ENCODE data around the gene ADAM11.
"Not testable (repeated sequence)": the region's sequence is repeated elsewhere in the genome, so short reads cannot be mapped to it uniquely, and the experiment has no call there.

ADAM11 gene

DNA sequence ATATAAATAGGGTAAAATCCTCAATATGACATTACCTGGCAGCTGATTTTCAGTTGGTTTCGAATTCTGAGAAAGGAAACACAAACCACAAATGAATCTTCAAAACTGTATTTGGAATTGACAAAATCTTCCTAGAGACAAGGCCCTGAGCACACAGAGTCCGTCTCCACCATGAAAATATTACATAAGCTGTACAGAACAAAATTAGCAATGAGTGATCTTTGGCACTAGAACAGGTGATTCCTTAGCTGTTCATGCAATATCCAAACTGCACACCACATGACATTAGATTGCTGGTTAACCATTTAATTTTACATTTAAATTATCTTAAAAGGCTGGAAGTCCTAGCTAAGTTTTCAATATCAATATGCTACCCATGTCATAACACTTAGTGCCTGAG is 39.6 kb downstream of the ADAM11 start:
- DNase-seq = no peak

DNA sequence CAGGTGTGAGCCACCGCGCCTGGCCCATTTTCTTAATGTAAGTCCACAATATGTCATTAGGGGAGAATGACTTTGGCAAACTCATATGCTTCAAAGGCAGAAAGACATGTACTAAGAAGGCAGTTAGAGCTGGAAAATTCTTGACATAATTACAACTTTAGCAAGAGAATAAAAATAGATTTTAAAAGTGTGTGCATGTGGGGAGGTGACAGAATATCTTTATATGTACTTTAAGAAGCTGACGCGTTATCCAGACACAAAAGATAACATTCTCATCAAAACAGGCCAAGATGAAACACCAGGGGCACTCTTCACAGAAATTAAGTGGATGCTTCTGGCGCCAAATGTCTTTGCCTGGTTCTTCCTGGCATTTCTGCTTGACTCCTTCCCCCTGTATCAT is 43.1 kb downstream of the ADAM11 start:
- no peak for DNase-seq

DNA sequence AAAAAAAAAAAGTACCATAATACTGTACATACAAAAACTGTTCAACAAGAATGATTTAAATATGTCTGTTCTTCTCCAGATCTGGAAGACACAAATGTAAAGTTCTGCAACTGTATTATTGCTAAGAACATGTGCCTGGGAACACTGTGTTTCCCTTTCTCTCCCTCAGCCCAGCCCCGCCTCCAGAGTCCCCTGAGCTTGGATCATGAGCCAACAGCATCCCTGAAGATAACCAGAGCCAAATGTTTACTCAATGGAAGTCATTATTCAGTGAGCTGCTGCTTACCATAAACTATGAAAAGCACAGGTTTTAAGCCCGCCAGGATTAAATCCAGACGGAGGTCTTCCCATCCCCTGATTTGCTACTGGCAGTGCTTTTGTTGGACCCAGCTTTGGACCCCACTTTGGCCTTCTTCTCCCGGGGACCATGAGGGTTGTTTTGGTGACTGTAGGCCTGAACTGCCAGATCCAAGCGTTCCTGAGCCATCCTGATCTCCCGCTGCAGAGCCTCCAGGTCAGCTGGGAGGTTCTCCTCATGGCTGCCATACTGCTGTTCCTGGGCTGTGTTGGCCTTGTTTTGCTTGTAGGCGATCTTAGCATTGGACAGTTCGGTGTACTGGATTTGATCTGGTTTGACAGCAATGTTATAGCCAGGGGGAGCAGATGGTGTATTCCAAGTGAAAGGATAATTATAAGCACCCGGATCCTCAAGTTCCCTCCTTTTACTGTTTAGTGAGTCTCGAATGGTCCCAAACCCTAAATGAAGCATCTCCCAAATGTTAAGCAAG is 45.7 kb downstream of the ADAM11 start:
- no peak for DNase-seq

DNA sequence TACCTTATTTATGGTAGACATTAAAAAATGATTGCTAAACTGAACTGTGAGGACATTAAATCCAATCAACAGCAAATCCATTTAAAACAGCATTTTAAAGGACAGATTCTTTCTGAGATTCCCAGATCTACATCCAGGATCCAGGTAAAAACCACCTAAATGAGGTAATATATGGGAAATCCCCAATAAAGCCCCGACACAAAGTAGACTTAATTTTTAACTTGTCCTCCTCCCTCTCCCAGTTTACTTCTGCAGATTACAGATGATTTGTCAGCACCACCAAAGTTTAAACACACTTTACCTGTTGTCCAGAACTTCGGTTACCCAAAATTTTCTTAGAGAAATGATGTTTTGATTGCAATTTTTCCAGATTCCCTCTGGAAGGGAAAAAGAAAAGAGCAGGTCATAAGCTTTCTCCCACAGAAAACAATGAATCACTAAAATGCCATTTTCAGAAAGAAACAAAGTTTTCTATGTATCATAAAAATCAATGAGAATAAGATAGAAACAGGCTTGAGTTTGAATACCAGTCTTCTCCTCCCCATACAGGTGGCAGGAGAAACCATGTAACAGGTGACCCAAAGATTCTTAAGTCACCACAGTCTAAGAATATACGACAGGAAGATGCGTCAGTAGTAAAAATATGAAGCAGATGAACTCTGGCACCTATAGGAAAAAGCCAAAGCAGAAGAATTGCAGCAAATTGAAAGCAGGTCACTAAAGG is 48.5 kb downstream of the ADAM11 start:
- no peak for DNase-seq

DNA sequence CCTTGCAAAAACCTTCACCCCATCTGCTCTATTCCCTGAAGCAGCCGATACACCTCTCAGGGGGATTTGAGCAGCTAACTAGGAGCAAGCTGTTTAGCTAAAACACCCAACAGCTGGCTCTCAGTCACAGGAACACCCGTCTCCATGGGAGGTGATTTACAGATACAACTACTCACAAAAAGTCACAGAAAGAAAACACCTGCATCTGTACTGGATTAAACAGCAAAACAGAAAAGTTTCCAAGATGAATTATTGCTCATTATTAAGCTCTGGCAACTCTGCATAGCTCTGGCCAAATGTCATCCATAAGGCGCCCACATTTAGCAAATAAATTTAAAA is 49.0 kb downstream of the ADAM11 start:
- DNase-seq = no peak

DNA sequence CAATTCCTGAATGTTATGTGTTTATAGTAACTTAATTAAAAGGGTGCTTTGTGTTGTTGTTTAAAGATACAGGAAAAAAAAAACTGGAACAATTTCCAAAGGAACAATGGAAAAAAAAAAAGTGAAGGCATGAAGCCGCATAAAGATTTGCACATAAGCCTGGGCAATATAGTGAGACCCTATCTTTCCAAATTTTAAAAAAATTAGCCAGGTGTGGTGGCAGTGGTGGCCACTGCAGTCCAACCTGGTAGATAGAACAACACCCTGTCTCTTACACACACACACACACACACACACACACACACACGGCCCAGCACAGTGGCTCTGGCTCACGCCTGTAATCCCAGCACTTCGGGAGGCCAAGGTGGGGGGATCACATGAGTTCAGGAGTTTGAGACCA is 49.4 kb downstream of the ADAM11 start:
- no peak for DNase-seq

DNA sequence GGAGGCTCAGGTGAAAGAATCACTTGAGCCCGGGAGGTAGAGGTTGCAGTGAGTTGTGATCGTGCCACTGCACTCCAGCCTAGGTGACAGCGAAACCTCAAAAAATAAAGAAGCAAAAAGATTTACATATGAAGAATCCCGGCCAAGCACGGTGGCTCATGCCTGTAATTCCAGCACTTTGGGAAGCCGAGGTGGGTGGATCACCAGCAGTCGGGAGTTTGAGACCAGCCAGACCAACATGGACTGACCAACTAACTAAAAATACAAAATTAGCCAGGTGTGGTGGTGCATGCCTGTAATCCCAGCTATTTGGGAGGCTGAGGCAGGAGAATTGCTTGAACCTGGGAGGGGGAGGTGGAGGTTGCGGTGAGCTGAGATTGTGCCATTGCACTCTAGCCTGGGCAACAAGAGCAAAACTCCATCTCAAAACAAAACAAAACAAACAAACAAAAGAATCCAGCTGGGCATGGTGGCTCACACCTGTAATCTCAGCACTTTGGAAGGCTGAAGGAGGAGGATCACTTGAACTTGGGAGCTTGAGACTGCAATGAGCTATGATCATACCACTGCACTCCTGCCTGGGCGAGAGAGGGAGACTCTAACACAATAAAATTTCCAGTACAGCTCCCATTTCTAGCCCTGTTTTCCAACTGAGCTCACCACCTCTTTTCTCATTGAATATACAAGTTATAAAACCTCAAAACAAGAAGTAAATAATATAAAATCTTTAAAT is 50.0 kb downstream of the ADAM11 start:
- DNase-seq = not testable (repeated sequence)

DNA sequence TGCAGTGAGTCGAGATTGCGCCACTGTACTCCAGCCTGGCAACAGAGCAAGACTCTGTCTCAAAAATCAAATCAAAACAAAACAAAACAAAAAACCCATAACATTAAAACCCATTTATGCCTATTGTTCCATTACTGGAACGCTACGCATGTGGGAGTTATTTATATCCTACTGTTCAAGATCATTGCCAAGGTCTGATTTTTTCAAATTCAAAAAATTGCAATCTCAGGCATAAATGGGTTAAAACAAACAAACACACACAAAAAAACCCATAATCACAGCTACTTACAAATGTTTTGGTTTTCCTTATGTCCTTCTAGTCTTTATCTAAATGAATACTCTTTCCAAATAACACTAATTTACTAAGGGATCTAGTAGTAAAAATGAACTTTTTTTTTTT is 53.5 kb downstream of the ADAM11 start:
- DNase-seq = no peak

DNA sequence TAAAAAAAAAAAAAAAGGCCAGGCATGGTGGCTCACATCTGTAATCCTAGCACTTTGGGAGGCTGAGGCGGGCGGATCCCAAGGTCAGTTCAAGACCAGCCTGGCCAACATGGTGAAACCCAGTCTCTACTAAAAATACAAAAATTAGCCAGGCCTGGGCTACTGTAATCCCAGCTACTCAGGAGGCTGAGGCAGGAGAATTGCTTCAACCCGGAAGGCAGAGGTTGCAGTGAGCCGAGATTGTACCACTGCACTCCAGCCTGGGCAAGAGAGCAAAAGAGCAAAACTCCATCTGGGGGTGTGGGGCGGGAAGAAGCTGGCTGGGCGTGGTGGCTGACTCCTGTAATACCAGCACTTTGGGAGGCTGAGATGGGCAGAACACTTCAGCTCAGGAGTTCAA is 59.7 kb downstream of the ADAM11 start:
- DNase-seq = not testable (repeated sequence)

DNA sequence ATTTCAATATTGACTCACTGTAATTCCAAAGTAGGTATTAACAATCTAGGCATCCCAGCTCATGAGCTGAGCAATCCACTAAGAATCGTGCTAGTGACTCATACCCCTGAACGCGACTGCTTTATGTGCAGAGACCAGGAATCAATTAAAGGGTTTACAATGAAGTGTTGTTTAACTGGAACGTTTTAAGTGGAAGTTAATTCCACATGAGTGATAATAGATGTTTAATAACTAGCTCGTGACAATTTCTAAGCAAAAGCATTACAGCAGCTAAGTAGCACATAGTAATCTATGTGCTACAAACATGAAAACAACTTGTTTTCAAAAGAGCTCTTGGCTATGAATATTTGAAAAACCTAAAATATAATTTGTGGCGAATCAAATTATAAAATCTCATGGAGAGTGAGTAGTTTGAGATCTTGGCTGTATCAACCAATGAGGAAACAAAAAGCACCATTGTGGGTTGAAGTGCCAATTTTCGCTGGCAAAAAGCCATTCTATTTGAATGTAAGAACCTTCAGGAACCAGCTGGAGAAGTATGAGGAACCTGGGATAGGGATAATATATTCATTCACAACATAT is 61.9 kb downstream of the ADAM11 start:
- DNase-seq = no peak

DNA sequence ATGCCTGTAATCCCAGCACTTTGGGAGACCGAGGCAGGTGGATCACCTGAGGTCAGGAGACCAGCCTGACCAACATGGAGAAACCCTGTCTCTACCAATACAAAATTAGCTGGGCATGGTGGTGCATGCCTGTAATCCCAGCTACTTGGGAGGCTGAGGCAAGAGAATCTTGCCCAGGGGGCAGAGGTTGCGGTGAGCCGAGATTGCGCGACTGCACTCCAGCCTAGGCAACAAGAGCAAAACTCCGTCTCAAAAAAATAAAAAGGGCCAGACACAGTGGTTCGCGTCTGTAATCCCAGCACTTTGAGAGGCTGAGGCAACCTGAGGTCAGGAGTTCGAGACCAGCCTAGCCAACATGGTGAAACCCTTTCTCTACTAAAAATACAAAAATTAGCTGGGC is 66.4 kb downstream of the ADAM11 start:
- not testable (repeated sequence) for DNase-seq

DNA sequence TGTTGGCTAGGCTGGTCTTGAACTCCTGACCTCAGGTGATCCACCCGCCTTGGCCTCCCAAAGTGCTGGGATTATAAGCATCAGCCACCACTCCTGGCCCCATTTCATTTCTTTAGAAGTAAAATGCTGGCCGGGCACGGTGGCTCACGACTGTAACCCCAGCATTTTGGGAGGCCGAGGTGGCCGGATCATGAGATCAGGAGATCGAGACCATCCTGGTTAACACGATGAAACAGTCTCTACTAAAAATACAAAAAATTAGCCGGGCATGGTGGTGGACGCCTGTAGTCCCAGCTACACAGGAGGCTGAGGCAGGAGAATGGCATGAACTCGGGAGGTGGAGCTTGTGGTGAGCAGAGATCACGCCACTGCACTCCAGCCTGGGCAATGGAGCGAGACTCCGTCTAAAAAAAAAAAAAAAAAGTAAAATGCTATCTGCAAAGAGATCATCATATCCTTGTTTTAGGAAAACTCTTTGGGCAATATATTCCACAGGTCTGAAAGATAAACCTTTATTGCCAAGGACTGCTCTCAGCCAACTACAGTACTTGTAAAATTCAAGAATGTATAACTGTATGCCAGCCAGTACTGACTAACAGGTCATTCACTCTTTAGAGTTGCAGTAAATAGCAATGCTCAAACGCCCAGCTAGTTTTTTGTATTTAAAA is 67.5 kb downstream of the ADAM11 start:
- no peak for DNase-seq

DNA sequence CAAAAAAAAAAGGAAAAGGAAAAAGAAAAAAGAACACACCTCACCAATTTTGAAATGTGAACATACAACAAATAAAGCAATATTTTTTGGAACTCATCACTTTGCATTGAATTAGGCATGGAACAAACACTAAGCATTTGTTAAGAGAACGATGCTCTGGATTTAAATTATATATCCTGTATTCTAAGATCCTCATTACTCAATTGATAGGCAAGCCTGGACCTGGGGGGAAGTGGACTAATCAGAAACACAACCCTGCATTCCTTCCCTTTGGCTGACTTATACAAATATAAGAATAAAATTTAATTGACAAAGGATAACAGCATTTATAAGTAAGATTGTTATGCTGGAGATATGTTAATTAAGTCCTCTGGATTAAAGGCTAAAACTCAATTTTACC is 69.1 kb downstream of the ADAM11 start:
- DNase-seq = no peak

DNA sequence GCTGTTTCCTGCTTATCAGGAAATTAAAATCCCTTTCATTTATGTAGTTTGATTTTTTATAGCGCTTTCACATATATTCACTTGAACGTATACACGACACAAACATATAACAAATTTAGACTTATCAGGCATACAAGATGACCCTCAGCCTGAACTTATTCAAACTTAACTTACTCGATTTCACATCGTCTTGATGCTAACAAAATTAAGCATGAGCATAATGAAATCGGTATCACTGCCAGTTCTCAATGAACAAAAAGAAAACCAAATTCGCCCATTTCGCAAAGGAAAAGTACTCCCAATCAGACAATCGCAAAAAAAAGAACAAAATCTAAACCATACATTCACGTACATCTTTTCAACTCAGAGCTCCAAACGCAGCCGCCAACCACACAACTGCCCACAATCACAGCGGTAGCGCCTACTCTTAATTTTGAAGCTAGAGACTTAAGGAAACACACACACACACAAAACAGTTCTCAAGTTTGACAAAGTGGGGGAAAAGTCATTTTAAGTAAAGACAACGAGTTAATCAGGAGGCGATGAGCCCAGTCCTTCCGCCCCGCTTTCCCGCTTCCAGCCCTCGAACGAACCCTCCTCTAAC is 70.2 kb downstream of the ADAM11 start:
- DNase-seq = no peak

DNA sequence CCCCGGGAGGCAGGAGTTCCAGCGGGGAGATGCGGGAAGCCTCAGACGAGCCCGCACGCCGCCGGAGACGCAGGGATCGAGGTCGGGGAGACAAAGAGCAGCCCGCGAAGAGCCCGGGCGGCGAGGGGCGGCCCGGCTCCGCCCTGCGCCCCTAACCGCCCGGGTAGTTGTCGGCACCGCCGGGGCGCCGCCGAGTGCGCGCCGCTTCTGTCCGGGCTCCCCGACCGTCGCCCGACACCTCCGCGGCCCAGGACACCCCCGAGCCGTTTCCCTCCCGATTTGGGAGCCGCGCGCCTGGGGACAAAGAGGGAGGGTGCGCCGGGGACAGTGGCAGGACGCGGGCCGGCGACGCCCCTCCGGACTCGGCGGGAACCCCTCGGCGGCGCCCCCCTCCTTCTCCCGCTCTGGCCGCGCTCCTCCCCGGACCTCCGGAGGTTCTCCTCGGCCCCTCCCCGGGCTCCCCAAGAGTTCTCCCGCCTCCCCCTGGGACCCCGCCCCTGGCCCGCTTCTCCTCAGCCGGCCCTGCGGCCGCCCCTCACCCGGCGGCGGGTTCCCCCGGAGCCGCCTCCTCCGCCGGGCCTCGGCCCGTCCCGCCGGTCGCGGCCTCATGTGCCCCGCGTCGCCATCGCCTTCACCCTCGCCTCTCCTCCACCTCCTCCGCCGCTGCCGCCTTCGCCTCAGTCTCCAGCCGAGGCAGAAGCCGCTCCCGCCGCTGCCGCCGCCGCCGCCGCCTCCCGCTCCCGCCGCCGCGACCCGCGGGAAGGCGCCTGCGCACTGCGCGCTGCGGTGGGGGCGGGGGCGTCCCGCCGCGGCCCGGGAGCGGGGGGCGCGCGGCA is 71.0 kb downstream of the ADAM11 start, which contains the start of gene GJC1:
GJC1 (minus strand) TSS at position 765 of the 836 bp plus-strand sequence. CDS start 24,470 bp downstream, outside the sequence.
- no peak for DNase-seq

DNA sequence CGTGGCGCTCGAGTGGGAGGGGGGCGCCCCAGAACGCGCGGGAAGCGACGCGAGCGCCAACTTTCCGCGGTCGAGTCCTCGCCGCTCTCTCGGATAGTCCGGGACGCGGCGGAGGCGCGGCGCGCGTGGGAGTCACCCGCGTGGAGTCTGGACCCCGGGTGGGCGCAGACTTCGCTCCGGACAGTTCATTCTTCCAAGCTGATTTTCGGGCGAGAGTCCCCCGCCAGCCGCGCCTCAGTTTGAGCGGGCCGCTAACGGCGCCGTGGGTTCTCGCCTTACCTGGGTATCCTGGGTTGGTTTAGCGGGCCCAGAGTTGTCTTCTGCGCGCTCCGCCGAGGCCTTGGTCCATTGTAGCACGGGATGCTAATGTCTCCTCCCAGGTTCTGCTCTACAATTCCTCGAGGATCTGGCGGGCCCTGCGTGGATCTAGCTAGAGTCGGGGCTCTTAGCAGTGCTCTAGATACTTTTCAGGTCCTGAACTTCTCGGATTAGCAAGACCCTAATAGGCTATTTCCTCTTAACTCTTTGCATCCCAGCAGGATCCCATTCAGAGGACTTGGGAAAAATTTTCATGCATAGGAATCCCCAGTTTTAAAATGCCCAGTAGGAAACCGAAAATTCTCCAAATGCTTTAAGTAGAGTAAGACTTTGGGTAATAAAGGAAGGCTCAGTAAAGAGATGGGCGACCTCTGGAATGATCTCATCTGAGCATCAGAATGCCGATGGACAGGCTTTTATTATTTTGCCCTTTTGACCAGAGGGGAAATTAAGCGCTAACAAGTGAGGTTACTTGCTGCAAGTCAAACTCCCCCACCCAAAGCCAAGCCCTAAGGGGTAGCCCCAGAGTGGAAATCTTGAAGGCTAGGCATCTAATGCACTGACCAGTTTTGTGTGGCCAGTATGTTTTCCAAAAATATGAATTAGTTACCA is 71.8 kb downstream of the ADAM11 start:
- no peak for DNase-seq

DNA sequence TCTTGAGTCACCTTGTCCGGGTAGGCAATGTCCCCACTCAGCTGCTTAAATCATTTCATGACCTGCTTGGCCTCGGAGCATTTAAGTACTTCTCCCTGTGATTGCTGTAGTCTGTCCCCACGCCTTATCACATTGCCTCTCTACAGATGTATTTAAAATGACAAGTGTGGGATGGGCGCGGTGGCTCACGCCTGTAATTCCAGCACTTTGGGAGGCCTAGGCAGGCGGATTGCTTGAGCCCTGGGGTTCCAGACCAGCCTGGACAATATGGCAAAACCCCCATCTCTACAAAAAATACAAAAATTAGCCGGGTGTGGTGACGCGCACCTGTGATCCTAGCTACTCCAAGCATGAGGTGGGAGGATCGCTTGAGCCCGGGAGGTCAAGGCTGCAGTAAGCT is 72.6 kb downstream of the ADAM11 start:
- no peak for DNase-seq

Data from CD4-positive, alpha-beta T cell treated with Interferon gamma for 1 hour (primary cell).